Right forelimb (tissue), 1 donor: Measurements from ENCODE around the gene ARMC12.

Experiments used
- DNase-seq: peaks from one replicate; pipeline ENCODE4 v3.0.0-alpha.2; 2018

Gene ARMC12

GRCh38 chr6:35777356-35778102 is 40.7 kb downstream of the ARMC12 start:
- no peak for DNase-seq

GRCh38 chr6:35778437-35778836 is 41.6 kb downstream of the ARMC12 start:
- DNase-seq, result no peak

GRCh38 chr6:35780719-35781118 is 43.9 kb downstream of the ARMC12 start, which contains the start of gene CLPSL1:
Gene CLPSL1 (plus strand): TSS chr6:35781019. CDS start chr6:35781111, 92 bp downstream.
- no peak for DNase-seq

GRCh38 chr6:35781290-35781689 is 44.5 kb downstream of the ARMC12 start:
- DNase-seq, result no peak

- DNase-seq, result no peak
Observed at GRCh38 chr6:35782424-35782823, 45.6 kb downstream of the ARMC12 start.

GRCh38 chr6:35784200-35784599 is 47.4 kb downstream of the ARMC12 start:
- DNase-seq, result no peak

- DNase-seq, result no peak
Observed at GRCh38 chr6:35786272-35786671, 49.4 kb downstream of the ARMC12 start.

GRCh38 chr6:35786810-35787209 is 50.0 kb downstream of the ARMC12 start:
- DNase-seq, result no peak

- DNase-seq, result no peak
Observed at GRCh38 chr6:35787266-35788218, 50.7 kb downstream of the ARMC12 start.

GRCh38 chr6:35788423-35788982 is 51.7 kb downstream of the ARMC12 start:
- no peak for DNase-seq

GRCh38 chr6:35790683-35791082 is 53.9 kb downstream of the ARMC12 start:
- no peak for DNase-seq

- no peak for DNase-seq
Observed at GRCh38 chr6:35794536-35795452, 58.0 kb downstream of the ARMC12 start.

GRCh38 chr6:35795453-35796071 is 58.7 kb downstream of the ARMC12 start:
- DNase-seq, result no peak

GRCh38 chr6:35796236-35796635 is 59.4 kb downstream of the ARMC12 start:
- DNase-seq, result no peak

- no peak for DNase-seq
Observed at GRCh38 chr6:35797837-35798526, 61.1 kb downstream of the ARMC12 start.
